ENCODE measurements around the gene MERTK.

Gene MERTK

GRCh38 chr2:111978452-111979170 lies 80.2 kb downstream of the MERTK start:
- DNase-seq (ENCODE audit: low read depth), result no peak

DNA sequence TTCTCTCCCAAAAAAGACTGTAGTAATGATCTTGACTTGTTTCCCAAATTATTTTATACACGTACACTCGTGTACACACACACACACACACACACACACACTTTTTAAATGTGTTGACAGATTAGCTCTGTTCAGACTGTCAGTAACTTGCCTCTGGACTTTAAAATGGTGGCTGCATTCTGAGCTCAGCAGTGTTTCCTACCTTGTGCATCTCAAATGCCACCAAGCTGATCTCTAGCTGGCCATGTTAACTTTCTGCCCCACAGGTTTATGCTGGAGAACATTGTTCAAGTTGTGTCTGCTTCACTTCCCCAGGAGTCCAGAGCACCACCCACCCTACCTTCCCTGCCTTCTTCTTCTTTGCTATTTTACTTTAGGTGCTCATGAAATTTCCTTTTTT lies 83.3 kb downstream of the MERTK start:
- DNase-seq (ENCODE audit: low read depth), result no peak

- DNase-seq (ENCODE audit: low read depth), result no peak
These were observed 84.4 kb downstream of the MERTK start for GRCh38 chr2:111982822-111983221.

DNA sequence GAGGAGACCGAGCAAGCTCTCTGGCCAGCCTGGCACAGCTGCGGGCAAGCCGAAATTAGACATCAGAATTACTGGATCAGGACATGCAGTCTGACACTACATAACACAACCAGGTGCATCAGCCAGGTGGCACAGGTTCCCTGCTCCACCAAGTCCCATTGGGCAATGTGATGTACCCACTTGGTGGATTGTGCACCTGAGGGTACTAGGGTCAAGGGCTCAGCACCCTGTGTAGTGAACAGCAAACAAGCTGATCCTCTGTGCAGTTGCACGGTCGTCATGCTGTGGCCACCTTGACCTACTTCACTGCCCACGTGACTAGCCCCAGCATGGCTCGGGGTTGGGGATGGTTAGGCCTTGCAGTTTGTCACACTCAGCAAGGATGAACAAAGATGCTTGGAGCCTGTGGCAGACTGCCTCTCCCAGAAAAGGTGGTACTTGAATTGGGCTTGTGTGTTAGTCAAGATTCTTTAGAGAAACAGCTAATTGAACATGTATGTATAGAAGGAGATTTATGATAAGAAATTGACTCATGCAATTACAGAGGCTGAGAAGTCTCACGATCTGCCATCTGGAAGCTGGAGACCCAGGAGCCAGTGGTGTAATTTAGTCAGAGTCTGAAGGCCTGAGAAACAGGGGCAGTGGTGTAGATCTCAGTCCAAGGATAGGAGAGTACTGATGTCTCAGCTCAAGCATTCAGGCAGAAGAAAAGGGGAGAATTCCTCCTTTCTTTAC lies 85.2 kb downstream of the MERTK start:
- DNase-seq (ENCODE audit: low read depth), result no peak

DNA sequence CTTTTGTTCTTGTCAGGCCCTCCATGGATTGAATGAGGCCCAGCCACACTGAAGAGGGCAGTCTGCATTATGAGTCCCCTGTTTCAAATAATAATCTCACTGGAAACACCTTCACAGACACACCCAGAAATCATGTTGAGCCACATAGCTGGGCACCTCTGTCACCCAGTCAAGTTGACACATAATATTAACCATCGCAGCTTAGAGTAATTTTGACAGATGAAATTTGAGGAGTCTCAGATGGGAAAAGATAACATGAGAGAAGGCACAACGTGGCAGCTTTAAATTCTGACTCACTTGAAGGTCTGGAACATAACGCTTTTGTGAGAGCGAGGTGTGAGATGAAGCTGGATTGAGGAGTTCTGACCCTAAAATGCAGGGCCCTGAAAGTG lies 85.8 kb downstream of the MERTK start:
- no peak for DNase-seq (ENCODE audit: low read depth)

DNA sequence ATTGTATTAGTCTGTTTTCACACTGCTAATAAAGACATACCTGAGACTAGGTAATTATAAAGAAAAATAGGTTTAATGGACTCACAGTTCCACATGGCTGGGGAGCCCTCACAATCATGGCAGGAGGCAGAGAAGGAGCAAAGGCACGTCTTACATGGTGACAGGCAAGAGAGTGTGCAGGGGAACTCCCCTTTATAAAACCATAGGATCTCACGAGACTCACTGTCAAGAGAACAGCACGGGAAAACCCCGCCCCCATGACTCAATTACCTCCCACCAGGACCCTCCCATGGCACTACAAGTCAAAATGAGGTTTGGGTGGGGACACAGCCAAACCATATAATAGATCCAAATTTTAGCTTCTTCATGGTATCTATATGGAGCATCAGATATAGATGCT lies 87.1 kb downstream of the MERTK start:
- DNase-seq (ENCODE audit: low read depth), result no peak

- DNase-seq (ENCODE audit: low read depth), result no peak
These were observed 87.9 kb downstream of the MERTK start for GRCh38 chr2:111986116-111986900.

DNA sequence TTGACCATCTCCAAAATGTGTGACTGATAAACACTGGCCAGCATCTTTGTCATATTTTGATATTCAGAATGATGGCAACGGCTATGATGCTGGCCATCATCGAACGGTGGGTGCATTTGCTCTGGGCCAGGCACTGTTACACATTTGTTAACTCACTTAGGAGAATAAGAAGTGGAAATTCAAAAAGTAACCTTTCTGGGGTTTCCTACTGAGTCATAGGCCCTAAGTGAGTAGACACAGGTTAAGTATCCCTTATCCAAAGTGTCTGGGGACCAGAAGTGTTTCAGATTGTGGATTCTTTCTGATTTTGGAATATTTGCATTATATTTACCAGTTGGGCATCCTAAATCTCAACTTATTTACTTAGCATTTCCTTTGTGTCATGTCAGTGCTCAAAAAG lies 92.0 kb downstream of the MERTK start:
- no peak for DNase-seq (ENCODE audit: low read depth)

GRCh38 chr2:111990856-111991255 lies 92.4 kb downstream of the MERTK start:
- DNase-seq (ENCODE audit: low read depth), result no peak

- DNase-seq (ENCODE audit: low read depth), result no peak
These were observed 95.6 kb downstream of the MERTK start for GRCh38 chr2:111994042-111994441.

DNA sequence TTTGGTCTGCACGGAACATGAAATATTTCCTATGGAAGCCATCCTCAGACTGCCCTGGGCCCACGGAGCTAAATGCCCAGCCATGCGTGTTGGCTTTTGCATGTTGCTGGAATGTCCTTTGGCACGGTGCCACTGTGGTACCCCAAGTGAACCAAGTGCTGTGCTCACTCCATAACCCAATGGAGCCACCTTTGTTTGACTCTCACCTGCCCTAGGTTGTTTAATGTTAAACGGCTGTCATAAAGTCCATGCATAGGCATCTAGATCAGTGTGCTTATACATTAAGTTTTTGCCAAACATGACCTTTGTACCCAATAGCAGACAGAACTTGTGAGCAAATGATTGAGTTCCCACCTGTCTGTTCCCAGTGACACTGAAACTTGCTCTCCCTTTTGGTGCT lies 96.7 kb downstream of the MERTK start:
- DNase-seq (ENCODE audit: low read depth), result no peak

DNA sequence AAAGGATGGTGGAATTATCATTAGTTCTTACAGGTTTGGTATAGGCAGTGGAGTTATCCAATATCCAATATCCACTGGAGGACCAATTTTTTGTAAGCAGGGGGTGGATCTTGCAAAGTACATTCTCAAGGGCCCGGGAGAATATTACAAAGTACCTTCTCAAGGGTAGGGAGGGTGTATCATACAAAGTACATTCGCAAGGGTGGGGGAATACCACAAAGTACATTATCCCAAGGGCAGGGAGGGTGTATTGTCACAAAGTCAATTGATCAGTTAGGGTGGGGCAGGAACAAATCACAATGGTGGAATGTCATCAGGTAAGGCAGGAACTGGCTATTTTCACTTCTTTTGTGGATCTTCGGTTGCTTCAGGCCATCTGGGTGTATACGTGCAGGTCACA lies 101.4 kb downstream of the MERTK start:
- DNase-seq (ENCODE audit: low read depth), result no peak

GRCh38 chr2:112000399-112001135 lies 102.2 kb downstream of the MERTK start:
- DNase-seq (ENCODE audit: low read depth), result no peak

DNA sequence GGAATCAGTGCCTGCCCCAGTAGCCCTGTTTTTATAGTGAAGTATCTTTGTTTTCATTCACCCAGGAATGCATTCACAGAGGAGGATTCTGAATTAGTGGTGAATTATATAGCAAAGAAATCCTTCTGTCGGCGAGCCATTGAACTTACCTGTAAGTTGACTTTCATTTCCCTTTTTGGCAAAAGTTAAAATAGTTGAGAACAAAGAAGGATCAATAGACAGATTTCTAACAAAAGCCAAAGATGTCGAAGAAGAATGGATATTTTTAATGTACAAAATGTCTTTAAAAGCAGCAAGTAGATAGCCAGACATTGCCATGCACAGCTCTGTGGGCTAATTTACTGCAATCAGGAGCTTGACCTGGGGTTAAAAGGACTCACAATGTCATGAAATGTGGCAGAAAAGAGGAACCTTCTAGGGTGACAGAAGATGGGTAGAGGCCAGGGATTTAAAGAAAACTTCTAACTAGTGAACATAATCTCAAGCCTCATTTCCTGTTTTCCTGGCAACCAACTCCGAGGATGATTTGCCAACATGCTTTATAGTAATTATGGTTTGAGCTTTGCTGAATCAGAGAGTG lies 102.8 kb downstream of the MERTK start:
- no peak for DNase-seq (ENCODE audit: low read depth)

- DNase-seq (ENCODE audit: low read depth), result no peak
These were observed 103.5 kb downstream of the MERTK start for GRCh38 chr2:112001942-112002341.

- DNase-seq (ENCODE audit: low read depth), result no peak
These were observed 105.3 kb downstream of the MERTK start for GRCh38 chr2:112003576-112004252.

DNA sequence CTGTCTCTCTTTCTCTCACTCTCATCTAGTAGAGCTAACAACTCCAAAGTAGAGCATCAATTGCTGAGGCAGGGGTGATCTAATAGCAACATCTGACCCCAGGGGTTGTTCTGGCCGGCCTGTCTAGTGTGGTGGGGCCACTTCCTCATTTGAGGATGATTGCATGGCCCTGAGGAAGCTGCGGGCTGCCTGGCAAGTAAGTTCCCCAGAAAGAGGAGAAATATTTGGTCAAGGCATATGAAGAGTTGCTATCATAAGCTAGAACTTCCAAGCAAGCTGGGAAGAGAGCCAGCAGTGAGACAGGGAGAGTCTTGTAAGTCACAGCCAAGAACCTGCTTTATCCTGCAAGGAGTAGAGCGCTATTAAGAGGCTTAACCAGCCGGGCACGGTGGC lies 105.8 kb downstream of the MERTK start:
- DNase-seq (ENCODE audit: low read depth), result peak; percentile 72

DNA sequence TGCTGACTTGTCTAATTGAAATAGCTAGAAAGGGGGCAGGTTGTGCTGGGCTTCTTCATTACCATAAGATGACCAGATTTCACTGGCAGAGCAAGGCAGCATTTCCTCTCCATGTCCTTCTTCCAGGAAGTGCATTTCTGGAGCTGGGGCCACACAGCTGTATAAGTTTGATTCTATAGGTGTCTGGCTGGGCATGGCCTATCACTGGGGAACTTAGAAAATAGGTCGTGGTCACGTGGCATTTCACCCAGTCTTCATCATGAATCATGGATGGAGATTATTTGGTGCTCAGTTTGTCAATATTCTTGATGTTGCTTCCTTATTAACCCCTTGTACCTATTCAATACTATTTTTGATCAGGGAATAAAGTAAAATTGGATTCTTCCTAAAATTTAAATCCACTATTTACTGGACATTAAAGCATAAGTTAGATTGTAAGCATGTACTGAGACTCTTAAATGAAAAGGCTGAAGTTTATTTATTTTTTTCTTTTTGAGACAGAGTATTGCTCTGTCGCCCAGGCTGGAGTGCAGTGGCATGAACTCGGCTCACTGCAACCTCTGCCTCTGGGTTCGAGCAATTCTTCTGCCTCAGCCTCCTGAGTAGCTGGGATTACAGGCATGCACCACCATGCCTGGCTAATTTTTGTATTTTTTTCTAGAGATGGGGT lies 107.1 kb downstream of the MERTK start:
- no peak for DNase-seq (ENCODE audit: low read depth)

GRCh38 chr2:112006076-112006410 lies 107.6 kb downstream of the MERTK start:
- DNase-seq (ENCODE audit: low read depth), result no peak

DNA sequence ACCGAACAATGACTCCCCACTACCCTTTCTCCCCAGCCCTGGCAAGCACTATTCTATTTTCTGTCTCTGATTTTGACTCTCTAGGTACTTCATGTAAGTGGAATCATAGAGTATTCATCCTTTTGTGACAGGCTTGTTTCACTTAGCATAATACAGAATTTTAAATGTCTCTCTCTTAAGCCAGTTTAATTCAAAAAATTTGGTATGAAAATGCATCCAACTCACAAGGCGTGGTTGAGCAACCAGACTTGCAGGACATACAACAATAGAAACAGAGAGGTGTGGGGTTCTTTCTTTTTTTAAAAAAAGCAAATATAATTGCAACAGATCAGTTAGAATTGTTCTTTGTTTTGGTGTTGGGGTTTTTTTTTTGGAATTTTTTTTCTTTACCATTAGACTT lies 109.1 kb downstream of the MERTK start:
- no peak for DNase-seq (ENCODE audit: low read depth)

DNA sequence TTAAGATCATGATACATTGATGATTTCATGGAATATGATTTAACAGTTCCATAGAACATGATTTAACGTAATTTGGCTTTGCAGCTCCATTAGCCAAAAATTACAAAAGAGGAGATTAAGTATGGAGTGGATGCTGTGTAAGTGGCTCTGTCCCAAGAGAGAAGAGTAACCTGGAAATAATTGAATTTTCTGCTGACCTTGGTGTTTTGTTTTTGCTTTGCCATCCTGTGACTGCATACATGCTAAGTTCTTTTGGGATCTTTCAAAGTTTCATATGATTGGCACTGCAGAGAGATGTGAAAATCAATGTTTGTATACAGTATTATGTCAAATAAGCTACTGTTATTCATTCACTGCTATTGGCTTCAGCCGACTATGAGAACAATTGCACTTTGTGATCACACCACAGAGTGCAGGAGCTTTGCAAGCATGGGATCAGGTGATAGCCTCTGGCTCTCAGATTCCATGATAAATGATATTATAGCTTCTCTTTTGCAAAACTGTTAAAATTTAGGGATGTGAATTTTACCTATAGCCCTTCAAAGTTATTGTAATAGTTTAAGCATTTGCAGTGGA lies 110.6 kb downstream of the MERTK start:
- DNase-seq (ENCODE audit: low read depth), result no peak

All from CMK (cell line).